Femur (tissue), 1 donor: Measurements from ENCODE around the gene PKNOX2.

ENCODE experiments used
- DNase-seq: peaks from one replicate; pipeline ENCODE4 v3.0.0-alpha.2; 2017

Gene PKNOX2

GRCh38 chr11:125289419-125290098, 125.0 kb downstream of the PKNOX2 start:
- no peak for DNase-seq

DNA sequence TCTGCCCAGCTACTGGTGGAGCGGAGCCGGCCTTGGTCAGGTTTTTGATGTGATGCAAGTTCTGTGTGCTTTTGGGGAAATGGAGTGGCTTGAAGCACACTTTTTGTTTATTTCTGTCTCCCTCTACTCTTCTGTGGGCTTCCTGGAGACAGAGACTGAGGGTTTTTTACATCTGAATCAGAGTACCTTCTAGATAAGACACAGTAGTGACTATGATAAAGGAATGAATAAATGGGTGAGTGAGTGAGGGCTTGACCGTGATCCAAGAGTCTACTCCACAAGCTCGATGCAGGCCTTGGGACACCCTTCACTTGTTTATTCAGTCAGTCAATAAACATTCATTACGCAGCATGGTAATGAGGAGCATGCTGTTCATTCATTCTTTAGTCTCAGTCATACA, 125.7 kb downstream of the PKNOX2 start:
- DNase-seq = no peak

DNA sequence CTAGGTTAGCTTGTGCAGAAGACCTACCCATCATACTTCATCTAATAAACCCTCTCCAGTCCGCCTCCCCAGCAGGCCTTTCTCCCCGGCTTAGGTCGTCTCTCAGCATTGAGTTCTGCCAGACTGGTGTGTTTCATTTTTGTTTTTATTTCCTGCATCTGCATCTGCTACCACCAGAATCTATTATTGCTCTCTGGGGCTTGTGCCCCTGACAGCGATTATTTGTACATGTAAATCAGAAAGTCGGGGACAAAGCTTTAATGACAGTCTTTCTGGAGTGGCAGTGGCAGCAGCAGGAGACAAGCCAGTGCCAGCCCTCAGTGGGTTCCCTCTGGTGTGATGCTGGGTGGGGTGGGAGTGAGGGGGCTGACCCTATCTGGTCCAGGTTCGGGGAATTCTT, 127.5 kb downstream of the PKNOX2 start:
- no peak for DNase-seq

GRCh38 chr11:125293596-125293995, 129.0 kb downstream of the PKNOX2 start:
- DNase-seq = no peak

DNA sequence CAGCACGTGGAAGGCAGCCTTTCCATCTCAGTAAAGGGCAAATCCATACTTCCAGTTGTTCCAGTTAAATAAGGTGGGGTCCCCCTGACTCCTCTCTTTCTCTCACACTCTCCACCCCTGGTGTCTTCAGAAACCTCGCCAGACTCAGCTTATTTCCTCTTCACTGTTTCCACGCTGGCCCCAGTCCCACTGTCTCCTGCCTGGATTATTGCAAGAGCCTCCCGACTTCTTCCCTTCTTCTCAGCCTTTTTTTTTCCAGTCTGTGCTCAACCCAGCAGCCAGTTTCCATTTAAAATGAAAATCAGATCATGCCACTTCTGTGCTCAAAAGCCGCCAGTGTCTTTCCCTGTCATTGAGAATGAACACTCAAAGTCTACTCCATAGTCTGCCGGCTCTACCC, 131.4 kb downstream of the PKNOX2 start:
- DNase-seq = peak; percentile 82

DNA sequence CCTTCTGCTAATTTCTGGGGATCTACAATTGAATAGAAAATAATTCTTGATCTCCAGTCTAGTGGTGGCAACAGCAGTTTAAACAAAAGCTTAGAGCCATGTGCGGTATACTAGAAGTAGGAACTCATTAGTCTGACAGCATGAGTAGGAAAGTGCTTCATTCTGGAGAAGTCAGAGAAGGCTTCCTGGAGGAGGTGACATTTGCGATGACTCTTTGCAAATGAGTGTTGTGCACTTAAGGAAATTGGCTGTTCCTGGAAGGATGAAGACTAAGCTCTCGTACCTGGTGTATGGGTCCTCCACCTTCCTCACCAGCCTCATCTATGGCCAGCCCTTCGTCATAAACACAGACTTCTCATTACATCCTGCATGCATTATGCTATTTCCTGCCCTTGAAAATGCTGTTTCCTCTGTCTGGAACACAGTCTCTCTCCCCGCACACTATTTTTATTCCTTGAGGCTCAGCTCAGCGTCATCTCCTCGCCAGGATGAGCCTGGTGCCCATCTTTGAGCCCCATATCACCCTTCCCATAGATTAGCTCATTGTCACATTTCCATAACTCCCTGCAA, 132.9 kb downstream of the PKNOX2 start:
- DNase-seq = no peak

DNA sequence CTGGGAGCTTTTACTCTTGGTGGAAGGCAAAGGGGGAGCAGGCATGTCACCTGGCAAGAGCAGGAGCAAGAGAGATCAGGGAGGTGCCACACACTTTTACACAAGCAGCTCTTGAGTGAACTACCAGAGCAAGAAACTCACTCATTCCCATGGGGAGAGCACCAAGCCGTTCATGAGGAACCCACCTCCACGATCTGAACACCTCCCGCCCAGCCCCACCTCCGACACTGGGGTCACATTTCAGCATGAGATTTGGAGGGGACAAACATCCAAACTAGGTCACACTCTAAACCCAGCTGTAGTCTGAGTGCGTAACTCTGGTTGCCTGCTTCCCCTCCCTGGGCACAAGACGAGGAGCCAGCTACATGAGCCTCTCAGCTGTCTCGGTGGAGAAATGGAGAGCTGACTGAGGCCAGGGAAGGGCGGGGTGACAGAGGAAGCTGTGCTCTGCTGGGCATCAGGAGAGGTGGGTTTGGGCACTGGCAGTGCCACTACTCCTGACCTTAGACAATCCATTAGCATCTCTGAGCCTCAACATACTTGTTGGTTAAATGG, 134.6 kb downstream of the PKNOX2 start:
- DNase-seq = no peak

- DNase-seq = no peak
These were observed 135.3 kb downstream of the PKNOX2 start for GRCh38 chr11:125299821-125300220.

DNA sequence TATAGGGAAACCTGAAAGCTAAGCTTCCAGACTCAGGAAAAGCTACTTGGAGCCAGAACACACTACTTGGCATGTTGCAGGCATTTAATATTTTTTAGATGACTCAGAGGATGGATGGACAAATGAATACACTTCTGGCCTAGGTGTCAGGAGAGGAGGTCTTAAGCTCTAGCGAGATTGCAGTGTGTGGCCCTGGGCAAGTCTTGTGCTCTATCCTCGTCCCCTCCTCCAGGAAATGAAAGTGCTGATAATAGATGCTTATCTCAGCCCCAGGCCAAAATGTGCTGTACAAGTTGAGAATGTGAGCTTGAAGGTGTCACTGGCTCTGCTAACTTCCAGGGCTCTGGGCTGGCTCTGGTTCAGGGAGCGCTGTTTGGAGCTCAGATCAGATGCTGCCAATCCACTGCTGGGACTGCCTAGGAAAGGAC, 136.3 kb downstream of the PKNOX2 start:
- peak; percentile 46 for DNase-seq

GRCh38 chr11:125301346-125301745, 136.8 kb downstream of the PKNOX2 start:
- DNase-seq = no peak

GRCh38 chr11:125303186-125303585, 138.6 kb downstream of the PKNOX2 start:
- DNase-seq = no peak

DNA sequence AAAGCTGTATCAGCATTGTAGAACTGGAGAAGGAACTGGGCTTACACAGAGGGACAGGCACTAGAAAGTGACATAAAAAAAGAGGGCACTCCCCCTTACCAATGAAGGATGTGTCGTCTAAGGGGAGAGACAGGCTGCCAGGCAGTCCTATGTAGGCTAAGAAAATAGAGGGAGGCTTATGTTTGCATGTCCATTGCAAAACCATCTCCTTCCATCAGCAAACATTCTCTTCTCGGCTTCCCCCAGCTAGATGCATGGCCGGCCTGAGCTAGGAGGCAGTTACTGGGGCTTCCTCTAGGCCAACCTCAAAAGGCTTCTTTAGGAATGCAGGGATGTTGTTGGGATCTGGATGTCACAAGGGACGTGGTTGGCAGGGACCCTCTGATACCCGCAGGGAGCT, 139.1 kb downstream of the PKNOX2 start:
- DNase-seq = no peak

DNA sequence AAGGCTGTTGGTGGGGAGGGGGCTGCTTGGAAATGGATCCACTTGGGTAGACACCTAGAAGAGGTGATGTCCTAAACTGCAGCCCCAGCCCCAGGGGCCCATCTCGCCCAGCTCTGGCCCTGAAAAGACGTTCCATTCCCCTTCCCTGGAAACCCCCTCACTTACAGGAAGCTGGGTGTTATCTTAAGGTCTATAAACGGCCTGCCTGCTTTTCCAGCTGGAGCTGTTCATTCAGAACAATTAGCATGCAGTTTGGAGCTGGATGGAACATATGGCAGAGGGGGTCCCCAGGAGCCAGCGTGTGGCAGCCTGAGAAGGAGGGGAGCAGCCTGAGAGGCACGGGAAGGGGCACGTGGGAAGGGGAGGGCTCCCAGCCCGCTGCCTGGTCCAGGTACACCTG, 139.6 kb downstream of the PKNOX2 start:
- no peak for DNase-seq

DNA sequence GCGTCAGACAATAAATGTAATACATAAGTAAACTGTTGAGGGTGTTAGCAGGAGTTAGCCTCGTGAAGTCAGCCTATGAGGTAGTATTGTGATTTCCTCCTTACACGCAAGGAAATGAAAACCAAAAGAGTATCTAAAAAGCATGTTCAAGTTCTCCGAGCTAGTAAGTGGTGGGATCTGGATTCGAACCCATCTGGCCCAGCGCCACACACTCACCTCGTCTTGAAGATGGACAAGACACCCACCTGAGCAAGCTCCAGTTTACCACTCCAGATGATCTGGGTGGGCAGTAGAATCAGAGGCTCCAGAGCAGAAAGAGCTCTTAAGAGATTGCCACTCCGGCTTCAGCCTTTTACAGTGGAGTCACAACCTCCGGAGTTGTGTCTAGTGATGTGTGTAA, 140.3 kb downstream of the PKNOX2 start:
- DNase-seq = no peak

DNA sequence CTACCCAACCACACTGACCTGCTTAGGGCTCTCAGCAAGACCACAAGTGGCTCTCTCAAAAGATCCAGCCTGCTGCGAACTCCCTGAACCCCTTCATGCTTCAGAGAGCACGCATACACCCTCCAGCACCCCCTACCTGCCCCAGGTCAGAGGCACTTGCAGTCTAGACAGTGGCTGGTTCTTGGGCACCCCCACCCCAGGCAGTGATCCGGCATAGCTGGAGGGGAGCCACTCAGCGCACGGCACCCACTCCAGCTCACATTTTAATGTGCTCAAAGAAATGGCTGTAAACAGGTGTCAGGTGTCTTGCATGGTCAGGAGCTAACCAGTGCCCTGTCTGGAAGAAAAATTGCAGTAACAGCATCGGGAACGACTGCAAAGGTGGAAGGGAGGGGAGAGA, 140.8 kb downstream of the PKNOX2 start:
- no peak for DNase-seq

DNA sequence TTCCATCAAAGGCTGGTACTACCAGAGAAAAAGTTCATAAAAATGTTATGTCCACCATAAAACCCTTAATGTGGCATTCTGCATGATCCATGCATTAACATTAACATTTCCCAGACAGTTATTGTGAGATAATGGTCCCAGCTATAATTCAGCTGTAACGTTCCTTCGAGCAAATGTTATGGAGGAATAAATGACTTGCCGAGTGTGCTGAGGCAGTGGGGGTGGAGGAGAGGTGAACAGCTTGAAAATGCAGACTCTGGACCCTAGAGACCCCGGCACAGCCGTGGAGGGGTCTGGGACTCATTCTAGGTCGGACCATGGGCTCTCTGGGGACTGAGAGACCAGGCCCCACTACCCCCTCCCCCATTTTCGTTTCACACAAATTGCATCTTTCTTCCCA, 141.9 kb downstream of the PKNOX2 start:
- no peak for DNase-seq

- peak; percentile 20 for DNase-seq
These were observed 143.7 kb downstream of the PKNOX2 start for GRCh38 chr11:125308246-125308645.

DNA sequence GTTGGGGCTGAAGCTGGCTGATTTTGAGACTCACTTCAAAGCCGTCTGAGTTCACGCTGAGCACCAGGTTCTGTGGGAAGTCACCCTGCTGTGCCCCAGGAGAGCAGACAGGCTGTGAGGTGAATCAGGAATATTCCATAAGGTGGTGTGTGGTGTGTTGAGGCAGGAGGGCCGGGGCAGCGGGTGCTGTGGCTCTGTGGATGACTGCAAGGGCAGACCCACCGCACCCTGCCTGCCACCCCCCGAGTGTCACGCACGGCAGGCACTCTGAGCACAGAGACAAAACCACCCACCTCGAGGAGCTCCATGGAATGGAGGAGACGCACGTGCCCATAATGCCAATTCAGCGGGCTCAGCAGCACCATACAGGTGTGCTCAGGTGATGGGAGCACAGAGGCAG, 147.8 kb downstream of the PKNOX2 start:
- DNase-seq = peak; percentile 5

- no peak for DNase-seq
These were observed 148.3 kb downstream of the PKNOX2 start for GRCh38 chr11:125312812-125313211.

GRCh38 chr11:125313271-125314219, 149.0 kb downstream of the PKNOX2 start:
- DNase-seq = peak; percentile 50

DNA sequence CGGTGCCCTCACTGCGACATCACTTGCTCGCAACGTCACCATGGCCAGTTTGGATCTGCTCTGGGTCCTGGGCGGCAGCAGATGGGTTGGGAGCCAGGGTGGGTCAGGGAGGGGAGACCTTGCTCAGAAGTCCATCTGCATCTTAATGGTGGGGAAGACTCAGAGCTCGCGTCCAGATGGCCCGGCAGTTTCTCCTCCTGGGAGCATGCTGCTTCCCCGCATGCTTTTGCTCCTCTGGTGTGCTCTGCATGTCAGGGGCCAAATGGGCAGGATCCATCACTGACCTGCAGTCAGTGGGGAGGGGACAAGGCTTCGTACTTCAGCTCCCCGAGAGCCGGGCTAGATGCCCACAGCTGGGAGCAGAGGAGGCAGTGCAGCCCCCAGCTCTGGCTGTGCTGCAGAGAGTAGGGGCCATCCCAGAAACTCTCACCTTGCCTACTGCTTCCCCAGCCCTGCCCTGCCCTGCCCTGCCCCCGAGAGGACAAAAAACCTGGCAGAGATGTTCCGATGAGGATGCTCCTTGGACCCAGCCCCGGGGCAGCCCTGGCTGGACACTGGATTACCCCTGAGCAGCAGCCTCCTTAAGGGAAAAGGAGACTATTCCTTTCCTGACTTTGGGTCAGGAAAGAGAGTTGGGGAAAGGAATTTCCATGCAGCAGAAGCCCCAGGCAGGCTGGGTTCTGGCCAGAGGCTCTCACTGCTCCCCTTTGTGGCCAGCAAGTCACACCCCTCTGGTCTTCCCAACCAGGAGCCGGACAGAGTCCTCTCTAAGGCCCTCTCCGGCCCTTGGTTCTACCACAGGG, 149.9 kb downstream of the PKNOX2 start:
- peak; percentile 48 for DNase-seq

- peak; percentile 69 for DNase-seq
These were observed 150.7 kb downstream of the PKNOX2 start for GRCh38 chr11:125315079-125315740.
